SIG-M5 treated with dmso at 0.1 percent for 504 hours (cell line): ENCODE measurements around the gene C20orf141.
"Not testable (repeated sequence)": the region's sequence is repeated elsewhere in the genome, so short reads cannot be mapped to it uniquely, and the experiment has no call there.

Experiments used
- DNase-seq: peaks from one replicate; lab custom pipeline; 2025; ENCODE audit not compliant: unreplicated experiment; lab: John Stamatoyannopoulos, UW

Gene C20orf141

GRCh38 chr20:2799688-2800520 lies 14.9 kb upstream of the C20orf141 start:
- DNase-seq = no peak

- DNase-seq = peak; percentile 97
These were observed 14.1 kb upstream of the C20orf141 start, which contains the start of gene CPXM1 for GRCh38 chr20:2800521-2801285. Gene CPXM1 (minus strand): TSS chr20:2800627. CDS start chr20:2800572, 55 bp downstream.

GRCh38 chr20:2801286-2801728 lies 13.5 kb upstream of the C20orf141 start:
- DNase-seq = no peak

GRCh38 chr20:2804041-2804828 lies 10.6 kb upstream of the C20orf141 start:
- DNase-seq = no peak

GRCh38 chr20:2804852-2805688 lies 9.7 kb upstream of the C20orf141 start:
- DNase-seq = no peak

- DNase-seq = no peak
These were observed 9.0 kb upstream of the C20orf141 start for GRCh38 chr20:2805689-2806350.

- DNase-seq = no peak
These were observed 8.5 kb upstream of the C20orf141 start for GRCh38 chr20:2806351-2806701.

- no peak for DNase-seq
These were observed 7.8 kb upstream of the C20orf141 start for GRCh38 chr20:2807019-2807418.

- DNase-seq = not testable (repeated sequence)
These were observed 6.9 kb upstream of the C20orf141 start for GRCh38 chr20:2807929-2808328.

GRCh38 chr20:2809690-2810089 lies 5.1 kb upstream of the C20orf141 start:
- no peak for DNase-seq

- DNase-seq = no peak
These were observed 2.6 kb upstream of the C20orf141 start for GRCh38 chr20:2812189-2812588.

GRCh38 chr20:2814076-2814475 lies 711 bp upstream of the C20orf141 start:
- no peak for DNase-seq

GRCh38 chr20:2815242-2815900 lies 584 bp downstream of the C20orf141 start:
- no peak for DNase-seq

GRCh38 chr20:2816030-2816582 lies 1.3 kb downstream of the C20orf141 start, which contains the start of gene TMEM239:
Gene TMEM239 (plus strand): TSS chr20:2816364. CDS start chr20:2816555, 191 bp downstream.
- no peak for DNase-seq

- DNase-seq = no peak
These were observed 2.0 kb downstream of the C20orf141 start for GRCh38 chr20:2816583-2817340.

GRCh38 chr20:2817341-2817726 lies 2.5 kb downstream of the C20orf141 start:
- no peak for DNase-seq

GRCh38 chr20:2817891-2818595 lies 3.3 kb downstream of the C20orf141 start:
- DNase-seq = no peak
